ENCODE measurements around the gene RASGEF1C. TPM values are rescaled to one million over a fixed set of nuclear protein-coding genes. Genes with fewer than 3 reads are reported as not detected.
"Not testable (repeated sequence)": the region's sequence is repeated elsewhere in the genome, so short reads cannot be mapped to it uniquely, and the experiment has no call there.

Gene RASGEF1C
- total RNA-seq, 1 experiment from 2014 or later = not detected

DNA sequence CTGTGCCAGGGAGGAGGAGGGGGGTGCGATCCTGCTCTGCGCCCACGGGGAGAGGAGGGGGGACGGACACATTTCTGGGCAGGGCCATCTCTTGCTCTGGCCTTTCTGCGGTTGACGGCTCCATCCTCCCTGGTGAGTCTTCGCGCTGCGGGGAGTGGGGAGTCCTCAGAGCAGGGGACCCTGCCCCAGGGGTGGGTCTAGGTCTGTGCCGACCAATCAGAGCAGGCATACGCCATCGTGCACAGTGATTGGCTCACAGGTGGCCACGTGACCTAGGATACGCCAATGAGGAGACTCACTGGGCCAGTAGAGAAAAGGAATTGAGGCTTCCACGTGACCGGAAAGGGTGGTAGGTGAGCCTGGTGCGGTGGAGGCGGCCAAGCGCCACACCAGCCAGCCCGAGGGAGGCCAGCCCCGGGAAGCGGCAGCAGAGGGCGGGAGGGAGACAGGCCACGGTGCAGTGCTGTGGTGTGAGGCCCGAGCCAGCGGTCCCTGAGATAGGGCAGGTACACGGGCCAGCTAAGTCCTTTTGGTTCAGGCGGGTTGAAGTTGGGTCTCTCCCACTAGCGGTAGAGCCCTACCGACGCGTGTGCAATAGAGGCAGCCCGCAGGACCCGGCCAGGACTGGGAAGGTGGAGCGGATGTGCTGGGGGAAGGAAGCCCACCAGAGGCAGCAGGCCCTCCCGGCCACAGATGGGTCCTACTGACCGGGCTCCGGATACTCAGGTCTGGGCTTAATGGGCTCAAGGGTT, 72.2 kb downstream of the RASGEF1C start:
- no peak for DNase-seq (ENCODE audit: low read depth)

DNA sequence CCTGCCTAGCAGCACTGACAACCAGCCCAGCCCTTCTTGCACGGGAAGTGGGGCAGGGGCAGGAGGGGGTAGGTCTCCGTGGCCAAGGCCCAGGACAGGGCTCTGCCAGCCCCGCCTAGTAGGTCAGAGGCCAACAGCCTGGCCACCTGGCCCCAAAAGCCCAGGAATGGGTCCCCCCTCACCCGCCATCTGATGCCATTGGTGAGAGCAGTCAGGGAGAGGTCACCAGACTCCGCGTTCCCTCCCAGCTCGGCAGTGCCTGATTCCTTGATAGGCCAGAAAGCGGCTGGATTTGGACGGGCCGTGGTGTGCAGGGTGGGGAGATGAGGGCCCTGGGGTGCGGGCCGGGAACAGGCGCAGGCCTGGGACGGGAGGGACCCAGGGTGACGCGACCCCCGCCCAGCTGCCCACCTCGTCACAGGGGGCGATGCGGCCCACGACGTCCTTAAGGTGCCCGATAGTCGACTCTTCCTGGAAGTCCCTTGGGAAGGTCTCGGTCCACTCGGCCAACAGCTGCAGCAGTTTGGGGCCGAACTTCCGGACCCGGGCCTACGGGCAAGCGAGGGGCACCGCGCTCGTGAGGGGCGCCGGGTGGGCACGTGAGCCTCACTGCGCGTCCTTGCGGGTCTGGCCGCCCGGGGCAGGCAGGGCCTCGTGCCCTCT, 72.9 kb downstream of the RASGEF1C start:
- no peak for DNase-seq (ENCODE audit: low read depth)

DNA sequence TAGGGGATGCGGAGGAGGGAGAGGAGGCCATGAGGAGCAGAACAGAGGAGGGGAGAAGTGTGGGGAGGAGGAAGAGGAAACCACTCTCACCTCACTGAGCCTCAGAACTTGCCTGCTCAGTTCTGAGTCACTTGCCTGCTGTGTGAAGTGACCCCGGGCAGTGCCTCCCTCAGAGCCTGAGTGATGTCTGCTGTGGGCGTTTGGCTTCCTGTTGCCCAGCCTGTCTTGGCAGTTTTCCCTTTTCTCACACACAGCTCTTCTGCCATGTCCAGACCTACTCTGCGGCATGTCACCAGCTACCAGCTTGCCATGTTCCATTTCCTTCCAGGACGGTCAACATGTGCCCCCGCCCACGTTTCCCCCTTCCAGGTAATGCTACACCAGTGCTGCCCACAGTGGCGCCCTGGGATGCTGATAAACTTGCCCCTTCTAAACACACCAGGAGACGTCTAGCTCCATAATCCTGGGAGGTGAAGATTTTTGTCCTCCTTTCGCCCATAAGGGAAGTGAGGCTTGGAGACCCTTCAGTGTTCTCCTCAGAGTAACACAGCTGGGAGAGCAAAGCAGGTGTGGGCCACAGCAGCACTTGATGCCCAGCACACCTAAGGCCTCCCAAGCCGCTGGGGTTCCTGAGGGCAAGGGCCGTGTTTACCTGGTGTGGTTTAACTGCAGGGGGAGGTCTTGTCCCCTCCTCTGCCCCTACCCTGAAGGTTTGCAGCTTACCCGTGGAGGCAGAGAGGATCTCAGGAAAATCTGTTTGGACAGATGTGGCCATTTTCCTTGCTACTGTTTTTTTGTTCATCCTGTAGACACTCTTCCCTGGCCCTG, 73.7 kb downstream of the RASGEF1C start:
- DNase-seq (ENCODE audit: low read depth) = peak; percentile 70

DNA sequence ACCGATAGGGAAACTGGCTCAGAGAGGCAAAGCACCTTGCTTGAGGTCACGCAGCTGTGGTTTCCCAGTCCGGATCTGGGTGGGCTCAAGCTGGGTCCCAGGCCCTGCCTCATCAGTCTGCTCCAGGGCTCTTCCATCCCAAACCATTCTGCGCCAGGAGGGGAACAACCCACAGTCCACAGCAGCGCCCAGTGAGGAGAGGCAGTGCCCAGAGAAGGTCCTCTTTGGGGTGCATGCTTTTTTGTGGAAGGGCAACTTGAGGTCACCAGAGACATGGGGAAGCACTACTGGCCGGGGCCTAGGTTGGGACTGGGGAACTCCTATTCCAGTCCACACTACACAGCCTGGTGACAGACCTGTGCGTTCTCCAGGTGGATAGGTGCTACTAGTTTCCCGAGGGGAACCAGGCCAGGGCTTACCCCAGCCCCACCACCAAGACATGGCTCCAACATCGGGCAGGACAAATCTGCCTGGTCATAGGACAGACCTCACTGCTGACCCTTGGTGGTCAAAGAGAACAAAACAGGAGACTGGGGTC, 75.0 kb downstream of the RASGEF1C start:
- DNase-seq (ENCODE audit: low read depth) = no peak

DNA sequence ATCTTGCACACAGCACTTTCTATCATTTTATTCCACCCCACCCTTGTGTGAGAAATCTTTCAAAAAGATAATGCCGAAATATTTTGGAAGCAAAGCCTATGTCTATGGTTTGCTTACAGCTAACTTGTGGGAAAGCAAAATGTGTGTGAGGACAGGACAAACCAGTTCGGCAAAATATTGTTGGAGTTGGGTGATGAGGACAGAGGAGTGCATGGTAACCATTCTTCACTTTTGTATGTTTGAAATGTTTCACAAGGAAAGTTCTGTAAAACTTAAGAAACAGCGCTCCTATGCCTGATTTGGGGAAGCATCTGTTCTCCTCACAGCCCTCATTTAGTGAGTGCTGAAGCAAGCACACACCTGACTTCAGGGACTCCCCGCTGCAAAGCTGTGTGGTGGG, 75.5 kb downstream of the RASGEF1C start:
- DNase-seq (ENCODE audit: low read depth) = no peak

DNA sequence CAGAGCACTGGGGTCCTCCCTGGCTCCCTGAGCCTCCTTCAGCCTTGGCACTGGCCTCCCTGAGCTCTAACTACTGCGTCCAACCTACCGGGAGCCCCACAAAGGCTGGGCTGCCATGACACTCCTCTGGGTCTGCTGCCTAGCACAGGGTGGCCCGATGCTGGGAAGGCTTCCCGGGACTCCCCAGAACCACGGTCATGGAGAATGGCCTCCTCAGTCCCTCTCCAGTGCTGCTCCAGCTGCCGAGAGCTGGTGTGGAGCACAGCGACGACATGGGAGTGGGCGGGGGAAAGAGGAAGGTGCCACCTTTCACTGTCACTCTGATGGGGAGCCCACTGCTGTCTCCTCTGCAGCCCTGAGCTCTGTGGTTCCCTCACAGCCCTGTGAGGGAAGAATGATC, 76.0 kb downstream of the RASGEF1C start:
- DNase-seq (ENCODE audit: low read depth) = no peak

DNA sequence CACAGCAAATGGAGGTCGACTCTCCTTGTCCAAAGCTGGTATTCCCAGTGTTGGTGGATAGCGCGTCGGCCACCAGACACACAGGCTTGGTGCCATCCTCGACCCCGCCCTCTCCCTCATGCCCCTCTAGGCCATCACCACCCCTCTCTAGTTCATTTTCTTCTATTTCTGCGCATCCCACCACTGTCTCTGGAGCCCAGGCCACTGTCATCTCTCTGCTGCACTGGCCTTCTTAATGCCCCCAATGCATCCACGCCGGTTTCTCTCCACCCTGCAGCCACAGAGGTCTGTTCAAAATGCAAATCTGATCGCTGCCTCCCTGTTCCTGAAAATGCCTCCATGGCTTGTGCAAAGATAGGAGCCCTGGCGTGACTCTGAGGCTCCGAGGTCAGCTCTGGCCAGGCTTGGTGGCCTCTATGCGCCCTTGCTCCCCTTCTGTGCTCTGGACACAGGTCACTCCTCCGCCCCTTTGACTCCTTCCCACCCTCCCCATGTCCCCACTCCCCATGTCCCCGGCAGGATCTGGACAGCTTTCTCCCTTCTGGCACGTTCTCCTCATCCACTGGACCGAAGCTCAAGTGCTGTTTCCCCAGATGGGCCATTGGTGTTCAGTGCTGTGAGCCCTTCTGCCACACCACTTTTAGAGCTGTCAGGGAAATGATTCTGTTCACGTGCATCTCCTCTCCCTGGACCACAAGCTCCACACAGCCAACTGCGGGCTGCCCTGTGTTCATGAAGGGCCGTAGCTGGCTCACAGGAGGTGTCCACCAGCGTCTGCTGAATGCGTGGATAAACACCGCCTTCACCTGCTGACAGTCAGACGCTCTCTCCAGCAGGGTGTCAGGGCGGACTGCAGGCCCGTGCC, 77.9 kb downstream of the RASGEF1C start:
- no peak for DNase-seq (ENCODE audit: low read depth)

DNA sequence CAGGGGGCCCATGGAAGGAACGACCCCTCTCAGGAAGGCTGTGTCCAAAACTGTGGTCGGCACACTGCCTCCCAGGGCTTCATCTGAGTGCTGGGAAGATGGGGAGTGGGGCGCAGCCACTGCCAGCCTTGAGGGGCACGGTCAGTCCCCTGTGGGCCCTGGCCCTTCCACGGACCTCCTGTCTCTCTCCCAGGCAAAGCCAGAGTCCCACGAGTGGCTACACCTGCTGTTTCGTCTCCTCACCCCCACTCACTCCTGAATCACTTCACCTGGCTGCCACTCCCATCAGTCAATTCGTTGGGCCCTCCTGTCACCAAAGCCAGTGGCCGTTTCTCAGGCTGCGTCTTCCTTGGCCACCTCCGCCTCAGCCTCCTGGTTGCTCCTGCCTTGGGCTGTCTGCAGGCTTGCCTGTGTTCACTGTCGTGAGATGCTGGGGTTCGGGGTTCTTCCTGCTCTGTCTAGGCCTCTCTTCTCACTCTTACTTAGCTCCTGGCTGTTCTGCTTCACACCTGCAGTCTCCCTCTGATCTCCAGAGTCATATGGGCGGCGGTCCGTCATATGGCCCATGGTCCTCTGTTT, 78.6 kb downstream of the RASGEF1C start:
- DNase-seq (ENCODE audit: low read depth) = no peak

DNA sequence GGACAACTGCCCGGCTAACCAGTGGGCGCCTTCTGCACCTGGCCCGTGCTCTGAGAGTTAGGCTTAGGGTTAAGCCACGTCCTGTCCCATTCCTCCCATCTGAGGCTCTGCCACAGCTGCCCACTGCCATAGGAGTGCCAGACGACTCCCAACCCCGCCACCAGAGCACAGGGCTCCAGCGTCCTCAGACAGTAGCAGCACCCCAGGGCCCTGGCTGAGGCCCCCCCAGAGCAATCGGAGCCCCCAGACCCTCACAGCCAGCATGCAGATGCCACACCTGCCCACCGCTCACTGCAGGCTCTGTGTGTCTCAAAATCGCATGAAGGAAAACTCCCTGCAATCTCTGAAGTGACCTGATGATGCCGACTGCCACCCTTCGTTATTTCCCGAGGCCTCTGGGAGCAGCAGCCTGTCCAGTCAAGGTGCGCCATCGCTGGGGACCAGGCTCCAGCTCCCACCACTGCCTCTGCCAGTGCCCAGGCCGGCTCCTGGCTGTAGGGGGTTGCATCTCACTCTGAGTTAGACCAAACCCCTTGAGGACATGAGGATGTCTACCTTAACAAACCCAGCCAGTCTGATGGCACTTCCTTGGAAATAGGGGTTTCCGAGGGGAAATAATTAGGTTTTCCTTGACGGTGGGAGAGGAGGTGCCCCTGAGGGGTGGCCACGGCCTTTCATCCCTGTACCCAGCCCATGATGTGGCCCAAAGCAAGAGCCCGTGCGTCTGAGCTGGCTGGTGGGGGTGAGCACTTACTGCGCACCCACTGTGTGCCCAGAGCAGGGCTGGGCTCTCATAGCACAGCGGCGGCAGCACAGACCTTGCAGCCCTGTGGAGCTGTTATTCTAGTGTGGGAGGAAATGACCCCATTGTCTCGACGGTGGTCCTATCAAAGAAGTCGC, 79.5 kb downstream of the RASGEF1C start:
- DNase-seq (ENCODE audit: low read depth) = no peak

DNA sequence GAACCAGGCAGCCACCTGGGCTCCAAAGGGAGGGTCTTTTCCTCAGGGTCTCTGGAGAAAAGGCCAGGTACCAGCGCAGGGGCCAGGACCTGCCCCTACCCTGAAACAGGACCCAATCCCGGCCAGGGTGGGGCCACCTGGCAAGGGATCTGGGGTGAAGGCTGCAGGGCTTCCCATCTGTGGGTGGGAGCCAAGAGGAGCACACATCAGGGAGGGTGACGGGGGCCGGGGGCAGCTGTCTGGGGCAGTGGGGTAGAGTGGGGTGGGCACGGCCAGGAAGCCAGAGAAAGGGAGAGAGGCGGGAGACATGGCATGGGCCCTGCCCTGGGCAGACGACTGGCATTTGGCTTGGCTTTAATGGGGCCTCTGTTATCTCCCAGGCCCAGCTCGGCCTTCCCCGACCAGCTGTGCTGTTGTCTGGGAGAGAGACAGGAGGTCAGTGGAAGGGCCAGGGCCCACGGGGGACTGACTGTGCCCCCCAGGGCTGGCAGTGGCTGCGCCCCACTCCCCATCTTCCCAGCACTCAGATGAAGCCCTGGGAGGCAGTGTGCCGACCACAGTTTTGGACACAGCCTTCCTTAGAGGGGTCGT, 80.2 kb downstream of the RASGEF1C start:
- DNase-seq (ENCODE audit: low read depth) = no peak

DNA sequence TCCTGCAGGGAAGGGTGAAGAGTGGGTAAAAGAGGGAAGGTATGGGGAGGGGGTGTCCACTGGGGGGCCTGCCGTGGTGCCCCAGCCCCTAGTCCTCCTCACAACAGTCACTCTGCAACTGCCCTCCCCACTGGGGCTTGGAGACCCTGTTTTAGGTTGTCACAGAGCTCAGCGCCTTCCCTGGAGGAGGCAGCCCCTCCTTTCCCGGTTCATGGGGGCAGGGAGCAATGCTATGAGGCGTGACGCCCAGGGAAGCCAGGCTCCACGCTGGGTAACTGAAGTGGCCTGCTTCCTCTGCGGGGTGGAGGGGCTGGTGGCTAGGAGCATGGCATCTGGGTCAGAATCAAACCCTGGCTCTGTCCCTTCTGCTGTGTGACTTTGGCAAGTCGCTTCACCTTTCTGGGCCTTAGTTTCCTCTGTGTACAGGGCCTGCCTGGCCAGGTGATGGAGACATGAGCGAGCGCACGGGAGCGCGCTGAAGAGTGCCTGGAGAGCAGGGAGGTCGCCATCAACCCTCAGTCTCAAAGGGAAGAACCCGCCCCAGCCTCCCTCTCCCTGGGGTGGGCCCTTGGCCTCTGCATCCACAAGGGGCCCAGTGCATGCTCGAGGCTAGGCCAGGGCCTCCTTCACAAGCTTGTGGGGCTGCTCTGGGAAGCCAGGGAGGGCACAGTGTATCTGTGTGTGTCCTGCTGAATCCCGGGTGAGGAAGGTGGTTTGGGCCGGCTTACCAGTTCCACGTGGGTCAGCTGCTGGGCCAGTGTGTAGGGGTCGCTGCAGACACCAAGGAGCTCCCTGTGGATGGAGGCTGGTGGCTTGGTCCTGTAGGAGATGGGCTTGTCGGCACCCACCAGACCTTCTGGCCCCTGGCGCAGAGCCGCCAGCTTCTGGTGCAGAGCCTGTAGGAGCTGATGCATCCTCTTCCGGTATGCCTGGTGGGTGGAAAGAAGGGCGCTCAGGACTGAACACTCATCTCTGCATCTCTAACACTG, 81.0 kb downstream of the RASGEF1C start:
- DNase-seq (ENCODE audit: low read depth) = no peak

DNA sequence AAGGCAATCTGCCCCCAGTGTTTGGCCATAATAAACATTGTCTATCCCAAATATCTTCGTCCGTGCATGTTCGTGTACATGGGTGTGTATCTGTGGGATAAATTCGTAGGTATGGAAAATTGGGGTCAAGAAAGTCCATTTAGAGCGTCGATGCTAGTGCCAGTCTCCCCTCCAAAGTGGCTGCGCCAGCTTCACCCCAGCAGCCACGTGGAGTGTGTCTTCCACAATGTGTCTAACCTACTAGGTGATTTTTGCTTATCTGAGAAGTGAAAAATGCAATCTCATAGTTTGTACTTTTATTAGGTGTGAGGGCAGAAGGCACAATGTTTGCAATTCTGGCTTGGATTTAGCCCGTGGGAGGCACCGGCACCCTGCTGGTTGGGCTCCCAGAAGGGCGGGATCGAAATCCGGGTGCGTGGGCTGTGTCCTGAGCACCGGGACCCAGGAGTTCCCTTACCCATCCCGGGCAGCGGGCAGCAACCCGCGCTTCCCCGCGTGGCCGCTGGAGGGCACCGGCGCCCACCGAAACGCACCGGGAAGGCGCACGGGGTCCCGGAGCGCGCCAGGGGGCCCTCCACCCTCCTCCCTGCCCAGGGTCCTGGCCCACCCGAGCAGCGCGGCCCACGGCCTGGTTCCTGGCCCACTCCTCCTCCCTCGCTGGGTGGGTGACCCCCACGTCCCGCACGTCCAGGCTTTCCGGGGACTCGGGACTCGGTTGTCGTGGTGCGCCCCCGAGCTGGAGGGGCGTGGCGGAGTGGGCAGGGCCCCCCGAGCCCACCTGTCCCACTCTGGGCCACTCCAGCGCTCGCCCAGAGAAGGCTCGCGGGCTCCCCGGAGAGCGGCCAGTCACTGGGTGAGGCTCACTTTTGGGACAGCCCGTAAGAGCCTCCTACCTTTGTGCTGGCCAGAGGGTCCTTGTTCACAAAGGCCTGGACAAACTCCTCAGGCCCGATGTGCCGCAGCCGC, 82.0 kb downstream of the RASGEF1C start:
- DNase-seq (ENCODE audit: low read depth) = no peak

DNA sequence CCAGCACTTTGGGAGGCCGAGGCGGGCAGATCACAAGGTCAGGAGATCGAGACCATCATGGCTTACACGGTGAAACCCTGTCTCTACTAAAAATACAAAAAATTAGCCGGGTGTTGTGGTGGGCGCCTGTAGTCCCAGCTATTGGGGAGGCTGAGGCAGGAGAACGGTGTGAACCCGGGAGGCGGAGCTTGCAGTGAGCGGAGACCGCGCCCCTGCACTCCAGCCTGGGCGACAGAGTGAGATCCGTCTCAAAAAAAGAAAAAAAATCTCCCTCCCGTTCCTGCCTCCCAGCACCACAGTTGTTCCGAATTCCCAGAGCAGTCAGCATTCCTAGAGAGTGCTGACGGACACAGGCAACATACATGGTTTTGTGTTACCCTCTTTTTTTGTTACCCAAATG, 82.9 kb downstream of the RASGEF1C start:
- not testable (repeated sequence) for DNase-seq (ENCODE audit: low read depth)

DNA sequence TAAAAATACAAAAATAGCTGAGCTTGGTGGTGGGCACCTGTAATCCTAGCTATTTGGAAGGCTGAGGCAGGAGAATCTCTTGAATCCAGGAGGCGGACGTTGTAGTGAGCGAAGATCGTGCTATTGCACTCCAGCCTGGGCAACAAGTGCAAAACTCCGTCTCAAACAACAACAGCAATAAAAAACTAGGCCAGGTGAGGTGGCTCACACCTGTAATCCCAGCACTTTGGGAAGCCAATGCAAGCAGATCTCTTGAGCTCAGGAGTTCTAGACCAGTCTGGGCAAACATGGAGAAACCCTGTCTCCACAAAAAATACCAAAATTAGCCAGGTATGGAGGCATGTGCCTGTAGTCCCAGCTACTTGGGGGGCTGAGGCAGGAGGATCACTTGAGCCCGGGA, 84.3 kb downstream of the RASGEF1C start:
- not testable (repeated sequence) for DNase-seq (ENCODE audit: low read depth)

DNA sequence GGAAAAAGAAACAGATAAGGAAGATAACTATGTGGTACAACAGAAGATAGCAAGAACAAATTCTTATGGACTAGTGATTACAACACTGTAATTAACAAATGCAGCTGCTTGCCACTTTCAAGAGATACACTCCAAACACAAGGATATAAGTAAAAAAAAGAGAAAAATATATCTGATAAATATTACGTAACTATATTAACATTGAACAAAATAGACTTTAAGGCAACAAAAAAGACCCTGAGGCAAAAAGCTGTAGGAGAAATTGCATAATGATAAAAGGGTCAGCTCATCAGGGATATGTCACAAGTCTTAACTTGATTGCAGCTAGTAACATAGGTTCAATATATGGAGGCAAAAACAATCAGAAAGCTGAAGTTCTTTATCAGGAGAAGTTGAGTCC, 86.1 kb downstream of the RASGEF1C start:
- DNase-seq (ENCODE audit: low read depth) = no peak

DNA sequence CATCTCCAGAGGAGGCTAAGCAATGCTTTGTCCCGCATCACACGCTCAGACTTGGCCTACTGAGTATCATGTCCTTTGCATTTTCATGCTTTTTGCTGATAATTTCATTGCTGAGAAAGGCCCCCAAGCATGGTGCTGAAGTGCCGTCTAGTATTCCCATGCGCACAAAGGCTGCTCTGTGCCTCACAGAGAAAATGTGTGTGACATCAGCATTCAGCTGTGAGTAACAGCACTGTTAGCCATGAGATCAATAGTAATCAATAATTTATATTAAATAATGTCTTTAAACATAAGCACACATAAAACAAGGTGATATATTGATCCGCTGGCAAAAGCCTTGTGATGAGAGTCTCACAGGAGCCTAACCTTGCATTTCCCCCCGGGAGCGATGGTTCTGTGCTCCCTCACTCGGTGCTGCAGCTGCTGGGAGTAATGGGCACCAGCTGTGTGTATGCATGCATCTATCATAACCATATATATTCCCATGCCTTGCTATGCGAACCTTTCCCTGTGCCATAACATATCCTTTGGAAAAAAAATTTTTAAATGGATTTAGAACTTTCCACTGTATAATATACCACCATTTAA, 87.1 kb downstream of the RASGEF1C start:
- DNase-seq (ENCODE audit: low read depth) = no peak

All from LHCN-M2 (cell line).